Chondrocyte (in vitro differentiated cells): ENCODE data around the gene CADPS2. TPM values are rescaled to one million over a fixed set of nuclear protein-coding genes. Genes with fewer than 3 reads are reported as not detected.

Source experiments
- DNase-seq: peaks from one replicate; pipeline ENCODE4 v3.0.0; 2021; ENCODE audit warnings: mixed read lengths, low spot score
- H3K27ac Mint-ChIP-seq: one replicate; pipeline ENCODE4 v1.8.0; 2021; ENCODE audit warnings: mild to moderate bottlenecking, moderate library complexity, mixed read lengths; ENCODE audit not compliant: unreplicated experiment
- H3K27me3 Mint-ChIP-seq: 2 replicates; pipeline ENCODE4 v1.8.0; 2021; ENCODE audit warnings: low read depth, mixed read lengths
- H3K36me3 Mint-ChIP-seq: 2 replicates; pipeline ENCODE4 v1.8.0; 2021; ENCODE audit warnings: low read depth, mixed read lengths
- H3K4me1 Mint-ChIP-seq: 2 replicates; pipeline ENCODE4 v1.8.0; 2021; ENCODE audit warnings: low read depth, mild to moderate bottlenecking, mixed read lengths
- H3K4me3 Mint-ChIP-seq: one replicate; pipeline ENCODE4 v1.8.0; 2021; ENCODE audit warnings: mild to moderate bottlenecking, moderate library complexity, mixed read lengths; ENCODE audit not compliant: unreplicated experiment
- H3K9me3 Mint-ChIP-seq: 2 replicates; pipeline ENCODE4 v1.8.0; 2021; ENCODE audit warnings: low read depth, mixed read lengths
- total RNA-seq: library from RNA; stranded (reverse); gene quantifications from 3 replicates; pipeline ENCODE4 v1.2.1, GENCODE V29; 2021
- TF ChIP-seq, protein P1 (sequence below): fragments of 200-600 bp; sonication (generic); IDR thresholded peaks from 2 replicates; pipeline ENCODE4 v1.5.0; 2021; ENCODE audit warnings: antibody characterized with exemption, mild to moderate bottlenecking, moderate library complexity

The CADPS2 gene
- total RNA-seq, 1 donor from 2014 or later = 0.32 TPM

DNA sequence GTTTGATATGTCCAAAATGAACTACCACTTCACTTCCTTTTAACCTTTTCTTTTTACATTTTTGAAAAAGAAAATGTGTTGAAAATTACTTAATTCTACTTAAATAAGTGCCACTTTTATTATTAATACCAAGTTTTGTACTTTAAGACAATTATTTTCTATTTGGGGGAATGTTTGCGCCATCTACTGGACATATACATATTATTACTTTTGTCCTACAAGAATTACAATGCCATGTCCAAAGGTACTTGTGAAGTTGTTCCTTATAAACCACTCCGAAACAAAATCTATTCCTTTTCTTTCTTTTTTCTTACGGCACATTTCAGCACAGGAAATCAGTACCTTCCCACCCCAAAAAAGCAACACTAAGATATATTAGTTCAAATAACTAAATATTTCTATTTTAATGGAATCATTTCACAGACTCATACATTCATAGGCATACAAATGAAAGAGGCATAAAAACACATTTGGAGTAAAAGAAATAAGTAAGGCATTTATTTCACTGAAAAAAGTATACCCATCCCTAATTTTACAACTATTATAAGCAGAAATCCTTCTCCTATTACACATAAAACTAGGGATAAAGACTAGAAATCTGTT is 357.3 kb downstream of the CADPS2 start:
- Mint-ChIP-seq H3K27me3 (peaks cover 38% of the 10 kb centered on the region), H3K36me3 (no peaks in the 10 kb centered on the region)
- DNase-seq = no peak

DNA sequence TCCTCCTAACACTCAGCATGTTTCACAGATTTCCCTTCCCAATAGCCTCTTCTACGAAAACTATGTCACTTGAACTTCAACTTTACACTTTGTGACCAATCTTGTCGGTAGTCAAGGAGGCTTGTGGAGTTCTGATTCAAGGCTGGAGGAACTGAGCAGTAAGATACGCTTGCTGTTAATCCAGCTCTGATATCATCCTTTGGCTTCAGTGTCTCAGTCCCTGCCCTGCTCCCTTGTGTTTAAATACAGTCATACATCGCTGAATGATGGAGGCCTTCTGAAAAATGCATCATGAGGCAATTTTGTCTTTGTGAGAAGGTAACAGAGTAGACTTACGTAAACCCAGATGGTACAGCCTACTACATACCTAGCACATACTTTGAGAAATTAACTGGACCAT is 360.9 kb downstream of the CADPS2 start:
- TF ChIP-seq, protein P1, sequence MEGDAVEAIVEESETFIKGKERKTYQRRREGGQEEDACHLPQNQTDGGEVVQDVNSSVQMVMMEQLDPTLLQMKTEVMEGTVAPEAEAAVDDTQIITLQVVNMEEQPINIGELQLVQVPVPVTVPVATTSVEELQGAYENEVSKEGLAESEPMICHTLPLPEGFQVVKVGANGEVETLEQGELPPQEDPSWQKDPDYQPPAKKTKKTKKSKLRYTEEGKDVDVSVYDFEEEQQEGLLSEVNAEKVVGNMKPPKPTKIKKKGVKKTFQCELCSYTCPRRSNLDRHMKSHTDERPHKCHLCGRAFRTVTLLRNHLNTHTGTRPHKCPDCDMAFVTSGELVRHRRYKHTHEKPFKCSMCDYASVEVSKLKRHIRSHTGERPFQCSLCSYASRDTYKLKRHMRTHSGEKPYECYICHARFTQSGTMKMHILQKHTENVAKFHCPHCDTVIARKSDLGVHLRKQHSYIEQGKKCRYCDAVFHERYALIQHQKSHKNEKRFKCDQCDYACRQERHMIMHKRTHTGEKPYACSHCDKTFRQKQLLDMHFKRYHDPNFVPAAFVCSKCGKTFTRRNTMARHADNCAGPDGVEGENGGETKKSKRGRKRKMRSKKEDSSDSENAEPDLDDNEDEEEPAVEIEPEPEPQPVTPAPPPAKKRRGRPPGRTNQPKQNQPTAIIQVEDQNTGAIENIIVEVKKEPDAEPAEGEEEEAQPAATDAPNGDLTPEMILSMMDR = no peak
- Mint-ChIP-seq H3K27me3 (peaks cover 30% of the 10 kb centered on the region), H3K9me3 (no peaks in the 10 kb centered on the region), H3K36me3 (no peaks in the 10 kb centered on the region), H3K4me1 (no peaks in the 10 kb centered on the region), H3K4me3 (no peak overlapping the region), H3K27ac (no peak overlapping the region)
- DNase-seq = no peak

More for the DNA sequence above, 357.3 kb downstream of the CADPS2 start:
- Mint-ChIP-seq H3K27ac (no peak overlapping the region), H3K4me3 (no peak overlapping the region), H3K4me1 (no peaks in the 10 kb centered on the region), H3K9me3 (no peaks in the 10 kb centered on the region)
- TF ChIP-seq, protein P1 = peak; percentile 92

DNA sequence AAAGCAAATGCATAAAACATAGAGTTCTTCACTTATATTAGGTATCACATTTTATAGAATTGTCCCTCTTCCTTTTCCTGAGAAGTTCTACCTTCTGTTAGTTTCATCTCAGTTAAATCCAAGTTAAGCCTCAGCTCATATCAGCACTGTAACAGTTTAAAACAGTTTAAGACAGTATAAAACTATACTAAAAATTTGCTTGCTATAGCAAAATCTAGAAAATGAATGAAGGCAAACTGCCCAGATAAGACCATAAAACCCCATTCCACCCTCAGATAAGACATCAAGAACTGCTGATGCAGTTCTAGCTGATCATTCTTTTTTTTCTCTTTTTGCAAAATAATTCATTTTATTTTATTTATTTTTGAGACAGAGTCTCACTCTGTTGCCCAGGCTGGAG is 364.5 kb downstream of the CADPS2 start:
- H3K4me3 Mint-ChIP-seq = no peak overlapping the region
- no peaks in the 10 kb centered on the region for H3K9me3 Mint-ChIP-seq
- no peaks in the 10 kb centered on the region for H3K4me1 Mint-ChIP-seq
- no peak for DNase-seq
- no peaks in the 10 kb centered on the region for H3K36me3 Mint-ChIP-seq
- no peak overlapping the region for H3K27ac Mint-ChIP-seq
- H3K27me3 Mint-ChIP-seq = peaks cover 22% of the 10 kb centered on the region
- TF ChIP-seq, protein P1 = no peak

DNA sequence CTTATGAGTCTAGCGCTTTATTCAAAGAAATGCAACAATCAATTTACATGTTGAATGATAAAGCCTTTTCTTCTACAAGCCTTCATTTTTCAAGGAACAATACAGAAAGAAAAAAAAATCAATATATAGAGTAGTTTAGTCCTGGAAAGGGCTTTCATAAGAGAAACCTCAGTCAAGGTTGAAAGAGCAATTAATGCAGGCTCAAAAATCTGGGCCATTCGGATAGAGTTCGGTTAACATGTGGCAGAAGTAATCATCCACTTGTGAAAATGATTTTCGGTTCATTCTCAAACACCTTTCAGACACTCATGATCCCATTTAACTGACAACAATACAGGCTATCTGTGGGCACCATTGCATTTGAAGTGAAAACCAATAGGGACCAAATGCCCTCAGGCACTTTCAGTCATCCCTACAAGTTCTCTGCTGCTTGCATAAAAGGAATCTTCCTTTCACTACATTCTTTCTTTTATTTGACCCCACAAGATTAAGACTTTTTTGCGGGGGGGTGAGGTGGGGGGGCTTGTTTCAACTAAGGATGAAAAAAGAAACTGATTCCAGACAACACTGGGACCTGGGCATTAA is 365.2 kb downstream of the CADPS2 start:
- Mint-ChIP-seq H3K9me3 (no peaks in the 10 kb centered on the region), H3K4me3 (no peak overlapping the region), H3K27me3 (peaks cover 22% of the 10 kb centered on the region), H3K27ac (no peak overlapping the region), H3K36me3 (no peaks in the 10 kb centered on the region), H3K4me1 (no peaks in the 10 kb centered on the region)
- TF ChIP-seq, protein P1 = no peak
- DNase-seq = no peak

DNA sequence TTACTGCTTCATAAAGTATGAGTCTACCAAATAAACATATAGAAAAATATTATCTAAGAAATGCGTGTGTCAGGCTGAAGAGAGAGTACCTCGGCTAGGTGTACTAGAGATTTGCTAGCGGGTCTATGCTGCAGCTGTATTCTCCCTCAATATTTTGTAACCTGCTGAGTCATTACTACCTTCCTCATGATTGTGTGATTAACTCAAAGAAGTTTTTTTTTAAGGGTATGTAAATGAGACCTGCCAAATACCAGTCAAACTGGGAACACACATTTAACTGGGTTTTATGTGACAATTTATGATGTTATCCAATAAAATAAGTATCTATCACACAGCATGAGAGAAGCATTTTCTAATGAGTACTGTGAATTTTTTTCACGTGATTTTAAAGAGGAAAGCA is 367.8 kb downstream of the CADPS2 start:
- Mint-ChIP-seq H3K4me3 (no peak overlapping the region), H3K9me3 (no peaks in the 10 kb centered on the region), H3K27ac (no peak overlapping the region), H3K4me1 (no peaks in the 10 kb centered on the region), H3K36me3 (no peaks in the 10 kb centered on the region), H3K27me3 (peaks cover 18% of the 10 kb centered on the region)
- no peak for DNase-seq
- TF ChIP-seq, protein P1 = no peak
